Measurements from ENCODE around the gene ZBP1.

- TF ChIP-seq POLR2AphosphoS5 (IDR thresholded peaks at IDR 0.05; ENCODE audit: low read depth, low read length) (no peak), POLR2A (IDR thresholded peaks at IDR 0.05; ENCODE audit: low read depth, low read length) (no peak), POU2F2 (IDR thresholded peaks at IDR 0.05; ENCODE audit: low read depth, low read length) (no peak)
Observed at GRCh38 chr20:57566803-57567459, 53.3 kb downstream of the ZBP1 start.

All from GM12891 (cell line).